ENCODE data around the gene CLCNKA. TPM values are rescaled to one million over a fixed set of nuclear protein-coding genes. Genes with fewer than 3 reads are reported as not detected.
A peak's percentile ranks its signal among the peaks of the same experiment; 100 is the strongest.
"Not testable (repeated sequence)": the region's sequence is repeated elsewhere in the genome, so short reads cannot be mapped to it uniquely, and the experiment has no call there.

CLCNKA gene
- total RNA-seq, 1 donor from 2014 or later, result 2.2 TPM

GRCh38 chr1:16042096-16042495 is 20.3 kb downstream of the CLCNKA start:
- DNase-seq (ENCODE audit: low spot score), result no peak

GRCh38 chr1:16042654-16043053 is 20.8 kb downstream of the CLCNKA start:
- DNase-seq (ENCODE audit: low spot score), result not testable (repeated sequence)

- DNase-seq (ENCODE audit: low spot score), result no peak
Measured at GRCh38 chr1:16043521-16043920, 21.7 kb downstream of the CLCNKA start, which contains the start of gene CLCNKB. TSS of gene CLCNKB (plus strand) at chr1:16043782. CDS start at chr1:16044493, 711 bp downstream.

- no peak for DNase-seq (ENCODE audit: low spot score)
Measured at GRCh38 chr1:16043950-16044349, 22.1 kb downstream of the CLCNKA start.

GRCh38 chr1:16046842-16047241 is 25.0 kb downstream of the CLCNKA start:
- no peak for DNase-seq (ENCODE audit: low spot score)

- DNase-seq (ENCODE audit: low spot score), result no peak
Measured at GRCh38 chr1:16047791-16048475, 26.1 kb downstream of the CLCNKA start.

GRCh38 chr1:16048573-16049189 is 26.8 kb downstream of the CLCNKA start:
- DNase-seq (ENCODE audit: low spot score), result peak; percentile 65

- DNase-seq (ENCODE audit: low spot score), result no peak
Measured at GRCh38 chr1:16050328-16050727, 28.5 kb downstream of the CLCNKA start.

- DNase-seq (ENCODE audit: low spot score), result no peak
Measured at GRCh38 chr1:16051039-16051438, 29.2 kb downstream of the CLCNKA start.

GRCh38 chr1:16051949-16052348 is 30.1 kb downstream of the CLCNKA start:
- not testable (repeated sequence) for DNase-seq (ENCODE audit: low spot score)

GRCh38 chr1:16053781-16054502 is 32.1 kb downstream of the CLCNKA start:
- no peak for DNase-seq (ENCODE audit: low spot score)

- DNase-seq (ENCODE audit: low spot score), result no peak
Measured at GRCh38 chr1:16054598-16055540, 33.0 kb downstream of the CLCNKA start.

GRCh38 chr1:16055613-16056520 is 34.0 kb downstream of the CLCNKA start:
- peak; percentile 87 for DNase-seq (ENCODE audit: low spot score)

GRCh38 chr1:16056521-16056912 is 34.7 kb downstream of the CLCNKA start:
- DNase-seq (ENCODE audit: low spot score), result not testable (repeated sequence)

- DNase-seq (ENCODE audit: low spot score), result not testable (repeated sequence)
Measured at GRCh38 chr1:16057314-16057915, 35.6 kb downstream of the CLCNKA start.

GRCh38 chr1:16058394-16059120 is 36.7 kb downstream of the CLCNKA start:
- not testable (repeated sequence) for DNase-seq (ENCODE audit: low spot score)

GRCh38 chr1:16061266-16061665 is 39.4 kb downstream of the CLCNKA start:
- no peak for DNase-seq (ENCODE audit: low spot score)

- not testable (repeated sequence) for DNase-seq (ENCODE audit: low spot score)
Measured at GRCh38 chr1:16061989-16062686, 40.3 kb downstream of the CLCNKA start.

- DNase-seq (ENCODE audit: low spot score), result not testable (repeated sequence)
Measured at GRCh38 chr1:16062687-16063075, 40.8 kb downstream of the CLCNKA start.

Measured in ureter (tissue), 1 donor.